NK-92 (cell line): Measurements from ENCODE around the gene SLC1A1.
"Not testable (repeated sequence)": the region's sequence is repeated elsewhere in the genome, so short reads cannot be mapped to it uniquely, and the experiment has no call there.

Source experiments
- DNase-seq: peaks from one replicate; lab custom pipeline; 2025; ENCODE audit not compliant: unreplicated experiment; lab: John Stamatoyannopoulos, UW

SLC1A1 gene

DNA sequence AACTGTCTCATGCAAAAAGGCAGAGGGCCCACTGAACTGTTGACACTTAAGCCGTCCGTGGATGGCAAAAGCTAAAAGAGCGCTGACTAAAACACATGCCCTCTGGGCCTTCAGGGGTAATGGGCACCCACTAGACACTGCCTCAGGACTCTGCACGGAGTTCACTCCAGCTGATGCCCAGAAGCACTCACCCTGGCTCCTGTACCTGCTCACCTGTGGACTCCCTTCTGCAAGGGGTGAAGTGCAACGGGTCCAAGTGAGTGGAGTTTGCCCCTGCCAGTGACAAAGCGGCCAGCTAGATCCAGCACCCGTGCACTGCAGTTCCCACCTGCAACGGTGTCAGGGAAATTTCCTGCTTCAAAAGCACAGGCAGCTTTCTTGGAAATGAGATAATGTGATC, 50.2 kb downstream of the SLC1A1 start:
- no peak for DNase-seq

GRCh38 chr9:4541281-4541680, 51.0 kb downstream of the SLC1A1 start:
- no peak for DNase-seq

GRCh38 chr9:4541856-4542255, 51.6 kb downstream of the SLC1A1 start:
- DNase-seq, result no peak

GRCh38 chr9:4544714-4545113, 54.4 kb downstream of the SLC1A1 start:
- DNase-seq, result not testable (repeated sequence)

GRCh38 chr9:4547016-4547415, 56.7 kb downstream of the SLC1A1 start:
- DNase-seq, result no peak

DNA sequence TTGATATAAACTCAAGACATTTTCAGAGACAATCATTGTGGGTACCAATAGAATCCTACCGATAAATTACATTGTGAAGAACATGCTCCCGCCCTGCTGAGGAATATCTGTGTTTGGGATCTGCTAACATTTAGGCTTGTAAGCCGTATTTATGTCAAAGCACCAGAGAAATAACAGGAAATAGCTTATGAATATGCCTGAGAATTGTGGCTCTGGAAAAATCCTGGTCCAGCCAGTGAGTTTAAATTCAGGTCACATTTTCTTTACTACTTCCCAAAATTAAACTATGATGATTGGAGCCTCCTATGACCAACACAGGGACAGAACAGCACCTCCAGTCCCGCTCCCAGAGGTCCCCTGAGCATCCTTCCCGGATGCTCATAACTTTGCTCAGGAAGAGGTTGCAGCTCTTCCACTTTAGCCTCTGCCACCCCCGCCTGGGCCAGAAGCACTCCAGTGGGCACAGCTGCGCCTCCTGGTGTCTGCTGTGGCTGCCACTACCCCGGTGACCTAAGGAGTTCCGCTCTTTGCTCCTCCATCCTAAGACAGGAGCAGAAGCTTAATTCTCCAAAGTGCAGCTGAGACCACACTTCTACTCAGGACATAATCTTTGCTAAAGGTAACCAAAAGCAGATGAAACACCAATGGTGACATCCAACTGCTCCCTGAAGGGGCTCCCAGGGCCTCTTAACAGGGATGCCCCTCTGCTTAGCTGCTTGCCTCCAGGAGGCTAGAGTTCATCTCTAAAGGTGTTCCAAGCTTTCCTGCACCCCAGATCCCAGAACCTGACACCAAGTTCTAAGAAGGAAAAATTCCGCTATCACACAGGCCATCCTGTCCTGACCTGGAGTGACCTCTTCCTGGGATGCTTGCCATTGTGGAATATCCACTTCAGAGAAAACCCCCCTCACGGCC, 58.8 kb downstream of the SLC1A1 start:
- no peak for DNase-seq

DNA sequence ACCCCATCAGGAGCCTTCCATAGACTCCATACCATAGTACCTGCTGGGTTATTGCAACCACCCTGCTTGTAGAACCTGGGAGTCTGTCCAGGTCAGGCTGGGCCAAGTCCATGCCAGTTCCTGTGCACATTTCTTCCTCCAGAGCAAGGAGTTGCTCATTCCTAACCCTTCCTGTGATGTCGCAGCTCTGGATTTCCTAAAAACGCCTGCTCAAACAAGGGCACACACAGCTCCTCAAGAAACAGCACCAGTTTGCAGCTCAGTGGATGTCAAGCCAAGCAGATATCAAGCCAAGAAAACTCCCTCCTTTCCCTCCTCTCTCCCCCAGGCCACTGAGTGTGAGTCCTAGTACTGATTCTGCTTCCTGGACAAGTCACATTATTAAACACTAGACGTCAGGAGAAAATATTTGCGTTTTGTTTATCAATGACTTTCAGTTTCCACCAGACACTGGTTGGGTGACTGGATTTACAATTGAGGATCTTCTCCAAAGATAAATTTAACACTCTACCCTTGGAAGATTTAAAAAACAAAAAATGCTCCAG, 59.6 kb downstream of the SLC1A1 start:
- DNase-seq, result no peak

- no peak for DNase-seq
These were observed 60.7 kb downstream of the SLC1A1 start for GRCh38 chr9:4550777-4551484.

DNA sequence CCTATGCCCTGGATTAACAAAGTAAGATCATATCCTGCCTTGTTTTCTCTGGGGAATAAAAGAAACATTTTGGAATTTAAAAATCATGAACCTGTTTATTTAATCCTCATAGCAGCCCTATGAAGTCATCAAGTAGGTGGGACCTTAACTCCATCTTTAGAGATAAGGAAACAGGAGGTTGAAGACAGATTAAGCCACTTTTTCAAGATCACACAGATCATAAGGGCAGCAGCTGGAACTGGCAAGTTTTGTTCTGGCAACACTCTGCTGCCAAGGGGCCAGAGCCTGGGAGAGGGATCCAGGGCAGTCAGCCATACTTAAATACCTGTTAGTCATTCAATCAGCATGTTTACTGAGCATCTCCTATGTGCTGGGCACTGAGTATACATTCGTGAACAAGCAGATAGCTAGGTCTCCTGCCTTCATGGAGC, 63.7 kb downstream of the SLC1A1 start:
- DNase-seq, result no peak

- DNase-seq, result no peak
These were observed 65.0 kb downstream of the SLC1A1 start for GRCh38 chr9:4555236-4555635.

DNA sequence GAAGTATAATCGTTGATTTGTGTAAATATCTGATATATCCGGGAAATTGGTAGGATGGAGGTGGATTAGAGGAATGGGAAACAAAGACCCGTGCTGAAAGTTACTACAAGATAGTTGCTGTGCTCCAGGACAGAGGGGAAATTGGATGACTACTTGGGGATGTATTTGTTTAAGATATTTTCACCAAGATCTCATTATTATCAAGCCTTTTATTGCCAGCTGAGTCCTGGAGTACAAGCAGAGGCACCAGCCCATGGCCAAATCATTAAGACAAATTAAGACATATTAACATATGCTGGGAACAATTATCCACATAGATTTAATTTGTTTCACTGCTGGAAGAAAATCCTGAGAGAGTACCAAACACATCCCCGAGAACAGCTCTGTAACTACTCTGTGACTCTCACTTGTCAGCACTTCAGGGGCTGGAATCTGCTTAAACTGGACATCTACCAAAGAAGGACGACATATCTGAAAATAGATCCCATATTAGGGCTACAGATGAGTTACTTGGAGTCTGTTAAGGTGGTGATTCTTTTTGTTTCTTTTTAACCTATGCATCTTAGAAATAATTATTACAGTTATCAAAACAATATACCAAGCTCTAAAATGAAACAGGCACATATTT, 68.2 kb downstream of the SLC1A1 start:
- no peak for DNase-seq

GRCh38 chr9:4559261-4560182, 69.3 kb downstream of the SLC1A1 start:
- no peak for DNase-seq

DNA sequence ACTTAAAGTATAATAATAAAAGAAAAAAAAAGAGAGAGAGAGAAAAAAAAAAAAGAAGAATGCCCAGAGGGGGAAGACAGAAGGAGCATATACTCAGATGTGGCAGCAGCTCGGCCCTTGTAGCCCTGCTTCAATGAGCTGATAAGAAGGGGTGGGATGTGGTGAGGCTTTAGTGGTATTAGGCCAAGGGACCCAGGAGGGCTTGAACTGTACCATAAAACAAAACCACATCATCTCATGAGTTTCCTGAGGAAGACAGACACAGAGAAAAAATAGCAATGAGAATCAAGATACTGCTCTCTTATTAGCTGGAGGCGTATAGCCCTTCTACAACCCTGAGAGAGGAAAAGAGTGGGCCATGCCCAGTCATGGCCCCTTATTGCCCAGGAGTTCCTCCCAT, 72.8 kb downstream of the SLC1A1 start:
- no peak for DNase-seq

GRCh38 chr9:4566806-4567205, 76.5 kb downstream of the SLC1A1 start:
- no peak for DNase-seq

DNA sequence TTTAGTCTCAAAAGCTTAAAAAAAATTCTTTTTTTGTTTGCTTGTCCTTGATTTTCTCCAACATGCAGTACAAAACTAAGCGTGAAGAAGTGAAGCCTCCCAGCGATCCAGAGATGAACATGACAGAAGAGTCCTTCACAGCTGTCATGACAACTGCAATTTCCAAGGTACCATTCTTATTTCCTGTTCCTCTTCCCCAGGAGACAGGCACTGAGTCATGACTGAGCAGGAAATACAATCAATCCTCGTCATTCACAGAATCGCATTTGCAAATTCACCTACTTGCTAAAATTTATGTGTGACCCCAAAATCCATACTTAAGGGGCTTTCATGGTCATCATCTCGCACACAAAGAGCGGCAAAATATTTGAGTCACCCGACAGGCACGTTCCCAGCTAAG, 77.3 kb downstream of the SLC1A1 start:
- no peak for DNase-seq

DNA sequence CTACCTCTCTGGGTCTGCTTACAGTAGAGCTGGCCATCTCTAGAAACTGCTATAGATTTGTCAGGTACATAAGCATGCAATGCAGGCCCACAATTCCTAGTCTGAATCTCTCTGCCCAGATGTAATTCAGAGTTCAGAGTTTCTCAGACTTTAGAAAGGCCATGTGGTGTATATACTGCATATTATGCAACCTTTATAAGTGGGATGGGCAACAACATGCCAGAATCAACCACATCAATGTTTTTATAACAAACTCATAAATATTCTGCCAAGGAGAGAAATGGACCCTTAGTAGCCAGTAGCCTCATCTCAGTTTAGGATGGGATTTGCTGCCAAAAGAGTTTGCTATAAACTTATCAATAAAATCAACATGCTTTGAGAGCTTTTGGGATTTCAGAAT, 78.8 kb downstream of the SLC1A1 start:
- DNase-seq, result no peak

DNA sequence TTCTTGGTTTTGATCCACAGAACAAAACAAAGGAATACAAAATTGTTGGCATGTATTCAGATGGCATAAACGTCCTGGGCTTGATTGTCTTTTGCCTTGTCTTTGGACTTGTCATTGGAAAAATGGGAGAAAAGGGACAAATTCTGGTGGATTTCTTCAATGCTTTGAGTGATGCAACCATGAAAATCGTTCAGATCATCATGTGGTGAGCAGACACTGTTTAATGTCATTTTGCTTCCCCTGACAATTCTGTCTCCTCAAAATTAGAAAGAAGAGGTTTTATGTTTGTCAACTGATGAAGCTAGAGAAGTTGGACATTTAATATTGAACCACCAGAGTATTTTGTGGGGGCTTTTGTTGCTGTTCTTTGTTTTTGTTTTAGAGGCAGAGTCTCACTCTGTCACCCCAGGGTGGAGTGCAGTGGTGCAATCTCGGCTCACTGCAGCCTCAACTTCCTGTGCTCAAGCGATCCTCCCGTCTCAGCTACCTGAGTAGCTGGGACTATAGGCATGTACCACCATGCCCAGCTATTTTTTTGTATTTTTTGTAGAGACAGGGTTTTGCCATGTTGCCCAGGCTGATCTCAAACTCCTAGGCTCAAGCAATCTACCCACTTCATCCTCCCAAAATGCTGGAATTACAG, 82.0 kb downstream of the SLC1A1 start:
- no peak for DNase-seq

DNA sequence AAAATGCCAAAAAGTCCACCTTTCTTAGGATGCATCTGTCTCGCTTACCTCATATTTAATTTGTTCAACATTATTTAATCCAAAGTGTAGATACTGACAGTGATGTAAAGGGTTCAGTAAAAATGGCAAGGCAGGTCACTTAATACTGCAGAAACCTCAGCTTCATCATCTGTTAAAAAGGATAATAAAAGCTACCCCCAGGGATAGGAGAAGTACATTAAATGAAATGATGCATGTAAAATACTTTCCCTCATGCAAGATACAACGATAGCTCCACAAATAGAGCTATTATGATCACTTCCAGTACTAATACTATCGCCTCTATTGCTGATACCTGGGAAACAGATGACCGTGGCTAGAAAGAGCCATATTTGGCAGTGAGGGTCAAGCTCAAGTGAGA, 82.9 kb downstream of the SLC1A1 start:
- DNase-seq, result no peak

DNA sequence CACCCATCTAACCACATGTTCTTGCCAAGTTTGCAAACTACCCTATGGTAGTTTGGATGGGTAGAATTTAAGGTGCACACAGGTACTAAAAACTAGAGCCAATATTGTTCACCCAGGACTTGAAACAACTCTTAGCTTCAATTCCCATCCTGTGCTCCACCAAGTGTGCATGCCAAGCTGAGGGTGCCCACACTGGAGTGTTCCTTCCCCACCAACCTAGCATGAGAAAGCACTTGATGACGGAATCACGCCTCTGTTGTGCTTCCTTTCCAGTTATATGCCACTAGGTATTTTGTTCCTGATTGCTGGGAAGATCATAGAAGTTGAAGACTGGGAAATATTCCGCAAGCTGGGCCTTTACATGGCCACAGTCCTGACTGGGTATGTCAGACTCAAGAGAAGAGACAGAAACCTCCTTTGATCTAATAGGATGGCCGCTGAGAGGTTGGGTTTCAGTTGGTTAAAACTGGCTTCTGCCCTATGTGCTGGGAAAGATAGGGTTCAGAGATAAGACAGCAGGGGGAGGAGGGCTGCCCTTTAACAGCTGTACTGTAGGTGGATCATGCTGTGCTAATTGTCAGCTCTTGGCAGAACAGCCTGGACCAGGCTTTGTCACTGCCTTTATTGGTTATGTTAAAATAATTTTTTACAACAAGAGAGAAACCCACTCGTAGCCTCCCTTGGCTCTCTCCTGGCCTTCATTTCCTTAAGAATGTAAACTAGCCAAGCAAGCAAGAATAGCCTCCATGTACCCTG, 83.5 kb downstream of the SLC1A1 start:
- no peak for DNase-seq
